Lower leg skin (tissue), 4 donors: Measurements from ENCODE around the gene ARHGAP24. TPM values are rescaled to one million over a fixed set of nuclear protein-coding genes. Genes with fewer than 3 reads are reported as not detected.

Experiments
- DNase-seq, 2 donors: peaks; one replicate each; pipeline ENCODE4 v3.0.0-alpha.2; 2019; ENCODE audit warnings: low spot score in 2 of 2
- H3K4me3 ChIP-seq: fragments of 200-600 bp; sonication (generic); 2 replicates; pipeline ENCODE4 v1.5.1; 2017; ENCODE audit warnings: mild to moderate bottlenecking, low read depth; ENCODE audit not compliant: poor library complexity, severe bottlenecking
- POLR2A ChIP-seq, 2 donors: fragments of 450-650 bp; IDR thresholded peaks; one replicate each; pipeline ENCODE4 v1.6.1; 2016 to 2017; ENCODE audit warnings: antibody characterized with exemption in 2 of 2, mild to moderate bottlenecking in 1 of 2, moderate library complexity in 1 of 2
- WGBS, 2 donors: methylation state at CpG; one replicate each; pipeline ENCODE4 v1.1.5; 2018; 5-methylcytosine and 5-hydroxymethylcytosine counted together
- intact Hi-C: fragments of 100-400 bp; cut with DNase I; formaldehyde crosslinking; loops from one replicate; pipeline ENCODE4 v1.15.0; 2023; ENCODE audit warnings: low total_unique reads
- total RNA-seq, 4 donors: library from RNA; depleted of rRNA; stranded (reverse); fragments of >200 nt; gene quantifications; one replicate each; pipeline ENCODE4 v1.1.0, GENCODE V29; 2016
- TF ChIP-seq, protein P1 (sequence below), 3 donors: fragments of 450-650 bp; IDR thresholded peaks; one replicate each; pipeline ENCODE4 v1.5.1; 2016; ENCODE audit warnings: antibody characterized with exemption in 3 of 3, mild to moderate bottlenecking in 3 of 3, moderate library complexity in 2 of 3

The ARHGAP24 gene
- total RNA-seq, 4 donors from 2014 or later = 13.1 to 58.4 (median 24.0) TPM

DNA sequence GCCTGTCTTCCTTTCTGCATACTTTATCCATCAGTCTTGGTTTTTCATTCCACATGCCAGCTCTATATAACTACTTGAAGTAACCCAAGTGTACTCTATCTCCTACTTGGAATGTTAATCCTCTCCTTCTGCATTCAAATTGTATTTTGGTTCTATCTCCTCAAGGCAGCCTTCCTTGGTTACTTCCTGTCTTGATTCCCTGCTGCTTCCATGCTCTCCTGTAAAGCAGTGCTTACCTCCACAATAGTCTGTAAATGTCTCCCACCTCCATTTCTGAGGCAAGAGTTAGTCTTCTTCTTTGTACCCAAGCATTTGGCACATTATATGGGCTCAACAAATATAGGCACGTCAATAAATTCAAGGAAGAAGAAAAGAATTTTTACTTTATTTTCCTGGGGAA is 298.4 kb downstream of the ARHGAP24 start:
- no peak overlapping the region for H3K4me3 ChIP-seq
- 91 to 93% methylated on average over 1 of the region's 1 CpG for WGBS, 2 donors
- TF ChIP-seq POLR2A (IDR thresholded peaks at IDR 0.05) = no peak
- TF ChIP-seq, protein P1, sequence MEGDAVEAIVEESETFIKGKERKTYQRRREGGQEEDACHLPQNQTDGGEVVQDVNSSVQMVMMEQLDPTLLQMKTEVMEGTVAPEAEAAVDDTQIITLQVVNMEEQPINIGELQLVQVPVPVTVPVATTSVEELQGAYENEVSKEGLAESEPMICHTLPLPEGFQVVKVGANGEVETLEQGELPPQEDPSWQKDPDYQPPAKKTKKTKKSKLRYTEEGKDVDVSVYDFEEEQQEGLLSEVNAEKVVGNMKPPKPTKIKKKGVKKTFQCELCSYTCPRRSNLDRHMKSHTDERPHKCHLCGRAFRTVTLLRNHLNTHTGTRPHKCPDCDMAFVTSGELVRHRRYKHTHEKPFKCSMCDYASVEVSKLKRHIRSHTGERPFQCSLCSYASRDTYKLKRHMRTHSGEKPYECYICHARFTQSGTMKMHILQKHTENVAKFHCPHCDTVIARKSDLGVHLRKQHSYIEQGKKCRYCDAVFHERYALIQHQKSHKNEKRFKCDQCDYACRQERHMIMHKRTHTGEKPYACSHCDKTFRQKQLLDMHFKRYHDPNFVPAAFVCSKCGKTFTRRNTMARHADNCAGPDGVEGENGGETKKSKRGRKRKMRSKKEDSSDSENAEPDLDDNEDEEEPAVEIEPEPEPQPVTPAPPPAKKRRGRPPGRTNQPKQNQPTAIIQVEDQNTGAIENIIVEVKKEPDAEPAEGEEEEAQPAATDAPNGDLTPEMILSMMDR (IDR thresholded peaks at IDR 0.05) = no peak
- no peak for DNase-seq
- intact Hi-C loops = no loop called here

DNA sequence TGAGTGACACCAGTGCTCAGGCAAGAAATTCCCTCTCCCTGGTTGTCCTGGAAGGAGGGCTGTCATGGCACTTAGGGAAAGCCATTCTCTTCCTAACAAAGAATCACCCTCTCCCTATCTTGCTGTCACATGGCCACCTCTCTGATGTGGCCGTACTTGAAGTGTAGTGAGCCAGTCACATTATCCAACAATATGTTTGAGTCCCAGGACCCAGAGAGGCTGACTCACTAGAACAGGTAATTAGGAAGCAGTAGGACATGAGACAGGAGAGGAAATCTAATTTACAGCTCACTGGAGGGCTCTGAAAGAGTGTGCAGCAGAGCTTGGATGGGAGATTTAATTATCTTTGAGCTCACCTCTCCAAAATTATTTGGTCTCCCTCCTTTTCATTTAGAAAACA is 299.1 kb downstream of the ARHGAP24 start:
- DNase-seq = no peak
- TF ChIP-seq, protein P1 (IDR thresholded peaks at IDR 0.05) = no peak
- no peak for TF ChIP-seq POLR2A (IDR thresholded peaks at IDR 0.05)
- 52 to 62% methylated on average over 1 of the region's 1 CpG for WGBS, 2 donors
- intact Hi-C loops = no loop called here
- no peak overlapping the region for H3K4me3 ChIP-seq

DNA sequence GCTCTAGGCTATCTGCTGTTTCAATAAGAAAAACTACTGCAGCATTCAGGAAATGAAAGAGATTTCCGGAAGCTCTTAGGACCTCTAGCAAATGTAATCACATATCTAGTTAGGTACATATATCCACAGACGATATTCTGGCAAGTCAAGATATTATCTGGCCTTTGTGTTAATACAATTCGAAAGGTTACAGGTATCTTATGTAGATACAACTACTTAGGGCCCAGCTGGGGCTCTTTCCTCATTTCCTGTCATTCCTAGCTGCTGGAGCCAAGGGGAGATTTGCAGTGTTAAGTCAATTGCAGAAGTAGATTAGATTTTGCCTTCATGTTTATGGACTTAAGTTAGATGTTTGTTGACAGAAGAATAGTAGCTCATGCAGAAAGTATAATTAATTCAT is 299.5 kb downstream of the ARHGAP24 start:
- H3K4me3 ChIP-seq = no peak overlapping the region
- intact Hi-C loops = no loop called here
- DNase-seq = no peak
- TF ChIP-seq, protein P1 (IDR thresholded peaks at IDR 0.05) = no peak
- no peak for TF ChIP-seq POLR2A (IDR thresholded peaks at IDR 0.05)
- WGBS, 2 donors = 56 to 65% methylated on average over 3 of the region's 3 CpGs

DNA sequence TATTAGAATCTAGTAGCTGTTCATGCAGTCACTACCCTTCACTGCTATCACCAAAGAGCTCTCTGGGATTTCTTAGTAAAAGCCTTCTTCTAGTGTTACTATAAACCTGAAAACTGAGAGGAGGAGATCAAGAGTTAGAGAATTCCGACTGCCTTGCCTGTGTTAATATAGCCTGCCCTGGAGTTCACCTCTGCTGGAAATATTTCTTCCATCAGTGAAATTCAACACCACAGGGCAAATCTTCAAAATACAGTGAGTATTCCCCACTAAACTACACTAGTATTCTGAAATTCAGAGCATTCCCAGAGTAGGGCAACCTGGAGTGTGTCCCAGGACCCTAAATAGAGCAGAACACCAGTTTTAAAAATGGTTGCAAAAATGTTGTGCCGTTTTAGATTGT is 301.1 kb downstream of the ARHGAP24 start:
- TF ChIP-seq, protein P1 (IDR thresholded peaks at IDR 0.05) = no peak
- no peak for TF ChIP-seq POLR2A (IDR thresholded peaks at IDR 0.05)
- H3K4me3 ChIP-seq = no peak overlapping the region
- no peak for DNase-seq
- 63 to 65% methylated on average over 2 of the region's 2 CpGs for WGBS, 2 donors
- intact Hi-C loops = no loop called here

DNA sequence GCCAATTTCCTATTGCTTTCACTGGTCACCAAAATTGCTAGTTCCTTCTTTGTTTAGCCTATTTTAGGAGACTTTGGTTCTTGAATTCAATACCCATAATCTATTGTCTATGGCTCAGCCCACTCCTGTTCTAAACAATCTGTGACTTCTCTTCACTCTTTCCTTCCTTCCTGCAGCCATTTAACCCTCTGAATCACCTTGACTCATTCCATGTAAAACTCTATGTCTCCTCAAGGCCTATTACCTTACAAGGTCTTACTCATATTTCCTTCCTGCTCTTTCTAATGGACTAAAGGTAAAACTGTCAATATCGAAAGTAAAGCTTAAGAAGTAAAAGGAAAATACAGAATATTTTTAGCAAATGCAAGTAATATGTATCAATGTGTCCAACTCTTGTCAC is 301.6 kb downstream of the ARHGAP24 start:
- no peak overlapping the region for H3K4me3 ChIP-seq
- intact Hi-C loops = no loop called here
- TF ChIP-seq, protein P1 (IDR thresholded peaks at IDR 0.05) = no peak
- no peak for TF ChIP-seq POLR2A (IDR thresholded peaks at IDR 0.05)

DNA sequence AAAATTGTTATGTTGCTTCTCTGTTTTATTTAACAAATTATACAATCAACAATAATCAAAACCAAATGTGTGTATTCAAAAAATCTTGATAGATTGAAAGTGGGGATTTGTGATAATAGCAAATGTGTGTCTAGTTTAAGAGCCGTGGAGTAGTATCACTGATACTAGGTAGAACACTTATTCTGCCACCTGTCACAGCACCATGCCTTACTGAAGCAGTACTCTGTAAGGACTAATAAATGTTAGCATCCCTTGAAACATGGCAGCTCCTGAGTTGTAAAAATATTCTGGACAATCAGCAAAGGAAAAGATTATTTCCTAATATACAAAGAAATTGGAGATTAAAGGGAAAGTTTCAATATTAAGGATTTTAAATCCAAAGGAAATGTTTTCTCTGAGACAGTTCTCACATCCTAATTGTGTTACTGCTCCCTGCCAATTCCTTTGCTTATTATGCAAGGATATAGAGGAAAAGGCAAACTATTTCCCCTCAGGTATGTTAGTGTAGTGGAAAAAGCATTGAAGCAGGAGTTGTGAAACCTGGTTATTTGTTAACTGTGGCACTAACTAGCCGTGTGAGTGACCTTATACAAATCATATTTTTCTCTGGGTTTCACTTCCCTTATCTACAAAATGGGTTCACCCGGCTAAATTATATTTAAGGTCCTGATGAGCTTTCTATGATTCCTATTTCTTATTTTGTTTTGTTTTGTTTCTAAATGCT is 303.1 kb downstream of the ARHGAP24 start:
- H3K4me3 ChIP-seq = no peak overlapping the region
- intact Hi-C loops = no loop called here
- 45 to 52% methylated on average over 3 of the region's 3 CpGs for WGBS, 2 donors
- no peak for DNase-seq
- TF ChIP-seq, protein P1 (IDR thresholded peaks at IDR 0.05) = no peak
- TF ChIP-seq POLR2A (IDR thresholded peaks at IDR 0.05) = no peak

More for the DNA sequence above, 301.6 kb downstream of the ARHGAP24 start:
- WGBS, 2 donors = 72 to 75% methylated on average over 1 of the region's 1 CpG
- DNase-seq = no peak
